Uterus (tissue), 2 donors: ENCODE measurements around the gene OR1K1.

ENCODE experiments used
- POLR2A ChIP-seq, 2 donors: fragments of 450-650 bp; IDR thresholded peaks; one replicate each; pipeline ENCODE4 v1.6.1; 2016; ENCODE audit warnings: antibody characterized with exemption in 2 of 2, mild to moderate bottlenecking in 1 of 2, moderate library complexity in 1 of 2
- TF ChIP-seq, protein P1 (sequence below), 4 experiments: fragments of 200-600 bp in 2 of 4; fragments of 450-650 bp in 2 of 4; sonication (generic) in 2 of 4; IDR thresholded peaks; one replicate each; pipeline ENCODE4 v1.5.1; 2016 to 2019; ENCODE audit warnings: antibody characterized with exemption in 4 of 4, mild to moderate bottlenecking in 2 of 4, moderate library complexity in 1 of 4

DNA sequence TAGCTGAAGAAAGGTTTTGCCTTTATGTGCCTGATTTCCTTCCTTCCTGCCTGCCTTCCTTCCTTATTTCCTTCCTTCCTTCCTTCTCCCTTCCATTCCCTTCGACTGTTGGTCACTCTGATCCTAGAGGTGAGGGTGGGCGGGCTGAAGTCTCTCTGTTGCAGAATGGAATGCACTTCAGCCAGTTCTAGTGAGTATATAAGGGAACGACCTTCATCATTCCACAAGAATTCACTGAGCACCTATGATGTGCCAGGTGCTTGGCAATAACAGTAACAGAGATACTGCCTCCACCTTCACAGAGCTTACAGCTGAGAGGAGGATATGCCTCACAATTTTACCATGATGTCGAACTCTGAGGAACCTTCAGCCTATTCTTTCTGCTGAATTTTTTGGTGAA, 19.9 kb upstream of the OR1K1 start:
- no peak for TF ChIP-seq POLR2A (IDR thresholded peaks at IDR 0.05)
- TF ChIP-seq, protein P1, sequence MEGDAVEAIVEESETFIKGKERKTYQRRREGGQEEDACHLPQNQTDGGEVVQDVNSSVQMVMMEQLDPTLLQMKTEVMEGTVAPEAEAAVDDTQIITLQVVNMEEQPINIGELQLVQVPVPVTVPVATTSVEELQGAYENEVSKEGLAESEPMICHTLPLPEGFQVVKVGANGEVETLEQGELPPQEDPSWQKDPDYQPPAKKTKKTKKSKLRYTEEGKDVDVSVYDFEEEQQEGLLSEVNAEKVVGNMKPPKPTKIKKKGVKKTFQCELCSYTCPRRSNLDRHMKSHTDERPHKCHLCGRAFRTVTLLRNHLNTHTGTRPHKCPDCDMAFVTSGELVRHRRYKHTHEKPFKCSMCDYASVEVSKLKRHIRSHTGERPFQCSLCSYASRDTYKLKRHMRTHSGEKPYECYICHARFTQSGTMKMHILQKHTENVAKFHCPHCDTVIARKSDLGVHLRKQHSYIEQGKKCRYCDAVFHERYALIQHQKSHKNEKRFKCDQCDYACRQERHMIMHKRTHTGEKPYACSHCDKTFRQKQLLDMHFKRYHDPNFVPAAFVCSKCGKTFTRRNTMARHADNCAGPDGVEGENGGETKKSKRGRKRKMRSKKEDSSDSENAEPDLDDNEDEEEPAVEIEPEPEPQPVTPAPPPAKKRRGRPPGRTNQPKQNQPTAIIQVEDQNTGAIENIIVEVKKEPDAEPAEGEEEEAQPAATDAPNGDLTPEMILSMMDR (IDR thresholded peaks at IDR 0.05): no peak
